ENCODE measurements around the gene RHBDL3.
A peak's percentile ranks its signal among the peaks of the same experiment; 100 is the strongest.
"Not testable (repeated sequence)": the region's sequence is repeated elsewhere in the genome, so short reads cannot be mapped to it uniquely, and the experiment has no call there.

RHBDL3 gene

DNA sequence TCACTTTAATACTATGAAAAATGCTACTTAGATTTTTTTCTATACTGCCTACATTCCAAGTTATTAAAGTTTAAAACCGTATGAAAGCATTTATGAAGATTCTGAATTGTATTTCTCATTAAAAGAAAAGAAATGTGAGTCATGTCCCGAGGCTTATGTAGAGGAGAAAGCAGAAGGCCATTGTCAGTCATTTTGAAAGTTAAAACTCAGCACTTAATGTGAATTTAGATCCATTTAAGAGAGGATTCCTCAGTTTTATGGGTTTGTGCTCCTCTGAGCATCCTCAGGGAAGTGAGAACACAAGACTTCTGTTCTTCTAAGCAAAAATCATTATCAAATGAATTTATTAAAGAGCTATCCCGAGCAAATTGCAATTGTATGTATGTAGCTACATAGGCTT is 64.5 kb downstream of the RHBDL3 start:
- DNase-seq = no peak

DNA sequence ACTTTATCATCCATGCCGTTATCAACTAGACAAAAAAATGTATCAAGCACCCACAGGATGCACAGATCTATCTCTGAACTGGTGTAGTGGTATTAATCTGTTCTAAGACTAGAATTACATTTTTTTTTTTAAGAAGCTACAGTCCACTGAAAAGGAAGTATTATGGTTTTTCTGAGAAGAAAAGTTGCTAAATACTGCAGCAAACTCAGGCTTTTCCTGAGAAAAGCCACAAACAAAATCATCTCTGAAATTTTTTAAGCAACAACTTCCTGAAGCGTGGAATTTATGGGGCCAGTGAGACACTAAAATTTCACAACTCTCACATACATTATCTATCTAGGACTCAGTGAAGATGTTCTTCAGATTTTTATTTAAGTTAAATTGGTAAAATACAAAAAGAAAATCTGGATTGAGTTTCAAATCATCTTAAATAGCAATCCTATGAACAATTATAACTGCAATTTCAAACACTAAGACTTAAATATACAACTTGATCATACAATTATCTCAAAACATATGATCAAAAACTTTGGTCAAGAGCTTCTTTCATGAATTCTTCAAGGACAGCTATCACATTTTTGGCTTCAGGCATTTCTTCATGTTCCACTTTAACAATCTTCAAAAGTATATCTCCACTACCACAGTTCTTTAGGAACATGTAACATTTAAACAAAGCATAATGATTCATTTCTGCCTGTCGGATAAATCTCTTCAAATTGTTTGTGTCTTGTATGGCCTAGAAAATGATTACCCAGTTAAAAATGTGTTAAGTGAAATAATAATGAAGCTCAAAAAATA is 65.8 kb downstream of the RHBDL3 start:
- DNase-seq = no peak

DNA sequence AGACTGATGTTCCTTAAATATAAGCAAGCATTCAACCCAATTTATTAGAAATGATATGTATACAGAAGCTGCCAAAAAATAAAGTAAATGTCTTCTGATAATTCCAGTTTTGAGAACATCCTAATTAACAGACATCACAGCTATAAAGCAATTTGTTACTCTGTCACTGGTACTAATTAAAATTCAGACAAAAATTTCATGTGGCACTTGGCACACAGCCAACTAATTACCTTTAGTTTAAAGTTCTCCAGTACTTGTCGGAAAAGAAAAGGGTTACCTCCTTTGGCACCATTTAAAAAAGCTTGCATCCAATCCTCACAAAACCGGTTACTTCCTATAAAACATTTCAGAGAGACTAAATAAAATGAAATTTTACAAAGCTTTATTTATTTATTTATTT is 67.6 kb downstream of the RHBDL3 start:
- DNase-seq = no peak

GRCh38 chr17:32335046-32335445 is 69.4 kb downstream of the RHBDL3 start:
- DNase-seq = no peak

GRCh38 chr17:32335687-32336086 is 70.1 kb downstream of the RHBDL3 start:
- no peak for DNase-seq

DNA sequence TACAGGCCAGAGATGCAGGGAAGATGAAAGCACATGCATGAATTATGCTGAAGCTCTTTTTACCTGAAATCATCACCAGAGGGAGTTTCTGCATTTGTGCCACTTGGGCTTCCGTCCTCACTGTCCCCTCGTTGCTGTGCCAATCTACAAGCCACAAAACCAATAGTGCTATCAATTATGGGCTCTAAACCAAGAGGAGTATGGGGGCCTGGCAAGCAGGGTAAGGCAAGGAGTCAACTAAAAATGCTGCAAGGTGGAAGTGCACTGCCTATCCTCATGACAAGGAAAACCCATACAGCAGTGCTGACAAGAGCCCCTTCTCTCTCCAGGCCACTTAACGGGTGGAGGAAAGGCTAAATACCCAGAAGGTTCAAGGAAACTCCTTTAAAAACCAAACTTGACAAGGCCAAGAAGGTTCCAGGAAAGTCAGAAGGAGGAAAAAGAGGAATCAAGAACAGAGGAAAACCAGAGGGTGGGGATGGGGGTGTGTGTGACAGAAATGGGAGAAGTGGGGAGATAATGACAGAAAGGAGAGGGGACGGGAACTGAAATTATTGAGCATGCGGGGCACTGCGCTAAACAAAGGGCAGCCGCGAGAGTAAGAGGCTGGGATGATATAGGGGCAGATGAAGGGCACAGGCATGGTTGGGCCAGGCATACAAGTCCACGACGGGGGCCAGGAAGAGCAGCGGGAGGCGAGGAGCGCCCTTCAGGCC is 75.7 kb downstream of the RHBDL3 start:
- DNase-seq = no peak

- peak; percentile 84 for DNase-seq
Observed at GRCh38 chr17:32341857-32342602, 76.4 kb downstream of the RHBDL3 start, which contains the start of gene C17orf75. C17orf75 (minus strand) TSS chr17:32342173; CDS start chr17:32342139, 34 bp downstream.

GRCh38 chr17:32342603-32343325 is 77.1 kb downstream of the RHBDL3 start:
- DNase-seq = no peak

GRCh38 chr17:32345951-32346600 is 80.4 kb downstream of the RHBDL3 start:
- no peak for DNase-seq

- no peak for DNase-seq
Observed at GRCh38 chr17:32348483-32348800, 82.8 kb downstream of the RHBDL3 start.

DNA sequence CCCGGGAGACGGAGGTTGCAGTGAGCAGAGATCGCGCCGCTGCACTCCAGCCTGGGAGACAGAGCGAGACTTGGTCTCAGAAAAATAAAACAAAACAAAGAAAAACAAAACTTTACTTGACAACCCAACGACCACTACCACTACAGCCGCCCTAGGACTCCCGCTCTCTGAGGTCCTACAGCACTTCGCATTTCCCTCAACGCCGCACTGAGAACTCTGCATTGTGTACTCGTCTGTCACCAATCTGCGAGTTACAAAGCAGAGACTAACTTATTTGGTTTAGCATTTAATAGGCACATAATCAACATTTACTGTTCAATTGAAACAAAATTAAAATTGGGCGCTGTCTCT is 83.8 kb downstream of the RHBDL3 start:
- peak; percentile 29 for DNase-seq

- DNase-seq = peak; percentile 98
Observed at GRCh38 chr17:32349854-32350665, 84.4 kb downstream of the RHBDL3 start, which contains the start of gene ZNF207. ZNF207 (plus strand) TSS chr17:32350157; CDS start chr17:32350286, 129 bp downstream.

DNA sequence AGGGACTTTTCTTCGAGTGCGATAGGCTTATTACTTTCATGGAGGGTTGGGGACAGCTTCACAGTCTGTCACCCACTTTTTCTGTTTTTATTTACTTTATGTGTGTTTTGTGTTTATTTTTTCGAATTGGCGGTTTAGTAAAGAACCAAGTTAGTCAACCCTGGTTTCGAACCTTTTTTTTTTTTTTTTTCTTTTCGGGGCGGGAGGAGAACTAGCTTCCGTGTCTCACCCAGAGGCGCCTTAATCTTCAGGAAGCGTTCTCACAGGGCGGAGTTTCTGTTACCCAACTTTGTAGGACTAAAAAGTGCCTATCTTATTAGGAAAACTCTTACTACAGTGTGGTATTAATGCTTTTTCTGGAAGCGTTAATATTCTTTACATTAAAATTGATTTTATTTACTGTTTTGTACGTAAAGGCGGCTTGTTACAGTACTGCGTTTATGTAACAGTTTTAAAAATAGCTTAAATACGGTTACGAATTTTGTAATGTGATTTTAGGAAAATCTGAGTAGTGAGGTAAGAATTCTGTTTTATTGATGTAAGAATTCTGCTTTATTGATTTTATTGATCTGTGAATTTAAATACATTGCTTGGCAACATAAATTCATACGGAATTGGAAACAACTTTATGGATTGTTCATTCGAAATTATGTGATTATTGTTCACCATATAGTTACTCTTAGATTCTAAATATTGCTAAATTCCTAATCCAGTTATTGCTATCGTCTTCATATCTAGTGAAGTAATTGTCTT is 85.2 kb downstream of the RHBDL3 start:
- peak; percentile 64 for DNase-seq

DNA sequence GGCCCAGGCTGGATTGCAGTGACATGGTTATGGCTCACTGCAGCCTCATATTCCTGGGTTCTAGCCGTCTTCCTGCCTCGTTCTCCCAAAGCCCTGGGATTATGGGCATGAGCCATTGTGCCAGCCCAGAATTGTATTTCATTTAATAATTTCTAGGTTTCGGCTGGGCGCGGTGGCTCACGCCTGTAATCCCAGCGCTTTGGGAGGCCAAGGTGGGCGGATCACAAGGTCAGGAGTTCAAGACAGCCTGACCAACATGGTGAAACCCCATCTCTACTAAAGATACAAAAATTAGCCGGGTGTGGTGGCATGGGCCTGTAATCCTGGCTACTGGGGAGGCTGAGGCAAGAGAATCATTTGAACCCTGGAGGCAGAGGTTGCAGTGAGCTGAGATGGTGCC is 87.1 kb downstream of the RHBDL3 start:
- DNase-seq = not testable (repeated sequence)

- no peak for DNase-seq
Observed at GRCh38 chr17:32355649-32356377, 90.2 kb downstream of the RHBDL3 start.

DNA sequence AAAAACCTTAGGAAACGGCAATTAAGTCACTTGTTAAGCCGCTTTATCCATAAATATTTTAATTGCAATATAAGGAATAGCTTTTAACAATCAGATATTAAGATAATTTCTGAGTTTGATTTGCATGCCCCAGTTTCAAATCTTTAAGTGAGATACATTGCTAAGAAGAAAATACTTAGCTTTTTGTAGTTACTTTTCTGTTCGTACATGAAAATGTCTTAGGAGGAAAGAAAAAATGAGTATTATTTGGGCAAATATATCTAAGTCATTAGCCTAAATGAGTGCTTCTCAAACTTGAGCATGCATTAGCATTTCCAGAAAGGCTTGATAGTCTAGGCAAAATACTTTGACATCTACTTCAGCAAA is 90.7 kb downstream of the RHBDL3 start:
- DNase-seq = no peak

DNA sequence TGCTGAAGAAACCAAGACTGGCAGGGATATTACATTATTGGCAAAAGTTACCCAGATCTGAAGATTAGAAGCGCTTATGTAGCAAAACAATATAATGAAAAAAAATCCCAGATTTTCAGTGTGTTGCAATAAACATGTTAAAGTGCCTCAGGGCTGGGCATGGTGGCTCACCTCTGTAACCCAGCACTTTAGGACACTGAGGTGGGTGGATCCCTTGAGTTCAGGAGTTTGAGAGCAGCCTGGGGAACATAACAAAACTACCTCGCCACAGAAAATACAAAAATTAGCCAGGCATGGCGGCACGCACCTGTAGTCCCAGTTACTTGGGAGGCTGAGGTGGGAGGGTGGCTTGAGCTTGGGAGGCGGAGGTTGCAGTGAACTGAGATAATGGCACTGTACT is 91.1 kb downstream of the RHBDL3 start:
- DNase-seq = no peak

DNA sequence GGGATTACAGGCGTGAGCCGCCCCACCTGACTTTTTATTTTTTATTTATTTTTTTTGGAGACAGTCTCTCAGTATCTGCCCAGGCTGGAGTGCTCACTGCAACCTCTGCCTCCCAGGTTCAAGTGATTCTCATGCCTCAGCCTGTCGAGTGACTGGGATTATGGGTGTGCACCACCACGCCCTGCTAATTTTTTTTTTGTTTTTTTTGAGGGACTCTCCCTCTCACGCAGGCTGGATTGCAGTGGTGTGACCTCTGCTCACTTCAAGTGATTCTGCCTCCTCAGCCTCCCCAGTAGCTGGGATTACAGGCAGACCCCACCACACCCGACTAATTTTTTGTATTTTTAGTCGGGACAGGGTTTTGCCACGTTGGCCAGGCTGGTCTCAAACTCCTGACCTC is 92.0 kb downstream of the RHBDL3 start:
- no peak for DNase-seq

GRCh38 chr17:32361270-32361669 is 95.6 kb downstream of the RHBDL3 start:
- DNase-seq = no peak

GRCh38 chr17:32370426-32370825 is 104.8 kb downstream of the RHBDL3 start:
- DNase-seq = no peak

Data from femur (tissue), 1 donor.